Liver (tissue), 9 donors: ENCODE results near the gene GPATCH3. TPM values are rescaled to one million over a fixed set of nuclear protein-coding genes. Genes with fewer than 3 reads are reported as not detected.

Source experiments
- DNase-seq: peaks from one replicate; pipeline ENCODE4 v3.0.0-alpha.2; 2017; ENCODE audit warnings: low spot score
- H3K27ac ChIP-seq, 2 donors: one replicate each; pipeline ENCODE4 v1.7.0; 2013; ENCODE audit warnings: inconsistent platforms in 2 of 2, low read length in 2 of 2, control low read depth in 1 of 2, low read depth in 1 of 2, mild to moderate bottlenecking in 1 of 2
- H3K27me3 ChIP-seq, 4 donors: one replicate each; pipeline versions ENCODE4 v1.6.1 to v1.7.0; 2013; ENCODE audit warnings: low read length in 3 of 4, inconsistent platforms in 1 of 4, mild to moderate bottlenecking in 1 of 4, moderate library complexity in 1 of 4; ENCODE audit not compliant: control insufficient read depth in 4 of 4, insufficient read depth in 4 of 4
- H3K36me3 ChIP-seq, 4 donors: one replicate each; pipeline versions ENCODE4 v1.6.1 to v1.7.0; 2013; ENCODE audit warnings: low read length in 3 of 4, mild to moderate bottlenecking in 3 of 4, low read depth in 1 of 4, moderate library complexity in 1 of 4; ENCODE audit not compliant: control insufficient read depth in 4 of 4, insufficient read depth in 3 of 4
- H3K4me1 ChIP-seq, 4 donors: one replicate each; pipeline versions ENCODE4 v1.6.1 to v1.7.0; 2013; ENCODE audit warnings: low read length in 3 of 4, mild to moderate bottlenecking in 3 of 4, moderate library complexity in 1 of 4; ENCODE audit not compliant: control insufficient read depth in 4 of 4, insufficient read depth in 4 of 4
- H3K4me3 ChIP-seq, 3 donors: one replicate each; pipeline versions ENCODE4 v1.6.1 to v1.7.0; 2013; ENCODE audit warnings: low read length in 3 of 3, control low read depth in 1 of 3, low read depth in 1 of 3, mild to moderate bottlenecking in 1 of 3
- H3K9ac ChIP-seq, 2 donors: one replicate each; pipeline ENCODE4 v1.7.0; 2013; ENCODE audit warnings: low read length in 2 of 2, mild to moderate bottlenecking in 2 of 2, moderate library complexity in 2 of 2, control low read depth in 1 of 2, low read depth in 1 of 2
- H3K9me3 ChIP-seq, 4 donors: one replicate each; pipeline versions ENCODE4 v1.6.1 to v1.7.0; 2013; ENCODE audit warnings: low read length in 3 of 4; ENCODE audit not compliant: control insufficient read depth in 4 of 4
- ATF3 ChIP-seq: IDR thresholded peaks from 2 replicates; pipeline ENCODE4 v1.6.1; 2016; ENCODE audit warnings: antibody characterized with exemption
- CTCF ChIP-seq: fragments of 150-350 bp; IDR thresholded peaks from 2 replicates; pipeline ENCODE4 v1.5.1; 2017; ENCODE audit warnings: improper control_type of control experiment, low read depth, low read length; ENCODE audit not compliant: missing input control
- EGR1 ChIP-seq, 2 donors: IDR thresholded peaks; 2 replicates each; pipeline ENCODE4 v1.6.1; 2016 to 2018; ENCODE audit warnings: antibody characterized with exemption in 2 of 2, low read depth in 2 of 2
- FOXA1 ChIP-seq: IDR thresholded peaks from 2 replicates; pipeline ENCODE4 v1.6.1; 2016; ENCODE audit warnings: antibody characterized with exemption
- FOXA2 ChIP-seq: IDR thresholded peaks from 2 replicates; pipeline ENCODE4 v1.6.1; 2016; ENCODE audit warnings: antibody characterized with exemption
- GABPA ChIP-seq, 2 donors: IDR thresholded peaks in 1 of 2; conservative IDR thresholded peaks in 1 of 2; 2 replicates each; pipeline ENCODE4 v1.6.1; 2016; ENCODE audit warnings: antibody characterized with exemption in 2 of 2, mild to moderate bottlenecking in 1 of 2, moderate library complexity in 1 of 2
- HNF4A ChIP-seq, 2 donors: conservative IDR thresholded peaks; 2 replicates each; pipeline ENCODE4 v1.6.1; 2016; ENCODE audit warnings: antibody characterized with exemption in 2 of 2, mild to moderate bottlenecking in 2 of 2
- HNF4G ChIP-seq: IDR thresholded peaks from 2 replicates; pipeline ENCODE4 v1.6.1; 2016; ENCODE audit warnings: antibody characterized with exemption
- JUND ChIP-seq, 2 donors: IDR thresholded peaks; 2 replicates each; pipeline ENCODE4 v1.6.1; 2016; ENCODE audit warnings: antibody characterized with exemption in 2 of 2
- NR2F2 ChIP-seq: IDR thresholded peaks from 2 replicates; pipeline ENCODE4 v1.6.1; 2016; ENCODE audit warnings: antibody characterized with exemption
- RAD21 ChIP-seq, 2 donors: IDR thresholded peaks; 2 replicates each; pipeline ENCODE4 v1.6.1; 2016; ENCODE audit warnings: antibody characterized with exemption in 2 of 2, mild to moderate bottlenecking in 2 of 2
- REST ChIP-seq: IDR thresholded peaks from 2 replicates; pipeline ENCODE4 v1.6.1; 2016; ENCODE audit warnings: antibody characterized with exemption, mild to moderate bottlenecking
- RXRA ChIP-seq, 2 donors: IDR thresholded peaks; 2 replicates each; pipeline ENCODE4 v1.6.1; 2017 to 2018; ENCODE audit warnings: antibody characterized with exemption in 2 of 2, mild to moderate bottlenecking in 1 of 2
- SP1 ChIP-seq: IDR thresholded peaks from 2 replicates; pipeline ENCODE4 v1.6.1; 2018; ENCODE audit warnings: antibody characterized with exemption, mild to moderate bottlenecking
- TAF1 ChIP-seq: conservative IDR thresholded peaks from 2 replicates; pipeline ENCODE4 v1.6.1; 2016; ENCODE audit warnings: antibody characterized with exemption, mild to moderate bottlenecking
- YY1 ChIP-seq: IDR thresholded peaks from 2 replicates; pipeline ENCODE4 v1.6.1; 2016; ENCODE audit warnings: antibody characterized with exemption, mild to moderate bottlenecking
- WGBS: extraction: QIAGEN DNeasy Blood & Tissue Kit; methylation state at CpG from one replicate; pipeline ENCODE4 v1.1.7; 2013; 5-methylcytosine and 5-hydroxymethylcytosine counted together
- polyA plus RNA-seq, 2 donors: library from polyadenylated mRNA; stranded (reverse) in 1 of 2; unstranded in 1 of 2; fragments of 200-250 nt in 1 of 2; fragments of >200 nt in 1 of 2; fragmentation: Nextera tagmentation in 1 of 2; extraction: Ambion mirVana in 1 of 2; gene quantifications; one replicate each; pipeline versions ENCODE4 v1.2.1 to v1.2.3, GENCODE V29; 2013 to 2015
- total RNA-seq, 2 donors: library from RNA; depleted of rRNA; stranded (reverse); fragments of >200 nt; gene quantifications; one replicate each; pipeline ENCODE4 v1.2.3, GENCODE V29; 2014
- TF ChIP-seq, protein P1 (sequence below): IDR thresholded peaks from 2 replicates; pipeline ENCODE4 v1.6.1; 2016; ENCODE audit warnings: antibody characterized with exemption
- TF ChIP-seq, protein P2 (sequence below): IDR thresholded peaks from 2 replicates; pipeline ENCODE4 v1.6.1; 2016; ENCODE audit warnings: antibody characterized with exemption
- donor health status: healthy.
- donor health status: healthy.
- donor health status: healthy.
- donor health status: healthy.
- donor health status: healthy.

Gene GPATCH3
- total and polyA plus RNA-seq, 4 donors = 5.8 to 6.3 (median 6.2) TPM

DNA sequence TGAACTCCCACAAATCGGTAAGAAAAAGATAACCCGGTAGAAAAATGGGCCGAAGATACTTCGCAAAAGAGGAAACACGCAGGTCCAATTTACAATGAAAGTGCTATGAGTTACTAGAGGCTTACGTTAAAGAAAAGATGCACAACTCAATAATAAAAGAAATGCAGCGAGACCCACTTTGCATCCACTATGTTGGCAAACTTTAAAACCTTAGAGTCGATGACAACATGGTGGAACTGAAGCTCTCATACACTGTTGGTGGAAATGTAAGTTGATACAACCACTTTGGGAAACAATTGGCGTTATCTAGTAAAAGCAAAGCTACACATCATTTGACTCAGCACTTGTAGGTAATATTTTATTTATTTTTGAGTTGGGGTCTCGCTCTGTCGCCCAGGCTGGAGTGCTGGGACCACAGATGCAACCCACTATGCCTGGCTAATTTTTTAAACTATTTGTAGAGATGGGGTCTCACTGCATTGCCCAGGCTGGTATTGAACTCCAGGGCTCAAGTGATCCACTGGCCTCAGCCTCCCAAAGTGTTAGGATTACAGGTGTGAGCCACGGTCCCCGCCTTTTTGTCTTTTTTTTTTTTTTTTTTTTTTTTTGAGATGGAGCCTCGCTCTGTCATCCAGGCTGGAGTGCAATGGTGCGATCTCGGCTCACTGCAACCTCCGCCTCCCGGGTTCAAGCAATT, 696 bp upstream of the GPATCH3 start:
- H3K4me3 ChIP-seq = peak overlapping the region; percentile 64 to 99 (median 65)
- peak overlapping the region; percentile 87 to 93 for H3K9ac ChIP-seq
- peaks cover 5 to 24% (median 17%) of the 10 kb centered on the region in 4 donors for H3K4me1 ChIP-seq
- peak overlapping the region; percentile 51 to 84 for H3K27ac ChIP-seq
- no peak for DNase-seq
- peaks cover 0 to 11% (median 5%) of the 10 kb centered on the region in 4 donors for H3K36me3 ChIP-seq
- TF ChIP-seq, protein P1, sequence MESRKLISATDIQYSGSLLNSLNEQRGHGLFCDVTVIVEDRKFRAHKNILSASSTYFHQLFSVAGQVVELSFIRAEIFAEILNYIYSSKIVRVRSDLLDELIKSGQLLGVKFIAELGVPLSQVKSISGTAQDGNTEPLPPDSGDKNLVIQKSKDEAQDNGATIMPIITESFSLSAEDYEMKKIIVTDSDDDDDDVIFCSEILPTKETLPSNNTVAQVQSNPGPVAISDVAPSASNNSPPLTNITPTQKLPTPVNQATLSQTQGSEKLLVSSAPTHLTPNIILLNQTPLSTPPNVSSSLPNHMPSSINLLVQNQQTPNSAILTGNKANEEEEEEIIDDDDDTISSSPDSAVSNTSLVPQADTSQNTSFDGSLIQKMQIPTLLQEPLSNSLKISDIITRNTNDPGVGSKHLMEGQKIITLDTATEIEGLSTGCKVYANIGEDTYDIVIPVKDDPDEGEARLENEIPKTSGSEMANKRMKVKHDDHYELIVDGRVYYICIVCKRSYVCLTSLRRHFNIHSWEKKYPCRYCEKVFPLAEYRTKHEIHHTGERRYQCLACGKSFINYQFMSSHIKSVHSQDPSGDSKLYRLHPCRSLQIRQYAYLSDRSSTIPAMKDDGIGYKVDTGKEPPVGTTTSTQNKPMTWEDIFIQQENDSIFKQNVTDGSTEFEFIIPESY = no peak
- TF ChIP-seq ATF3 (no peak), GABPA (IDR thresholded peaks at IDR 0.05 in 1 of 2, conservative IDR thresholded peaks at IDR 0.05 in 1 of 2) (no peak), CTCF (no peak), HNF4A (conservative IDR thresholded peaks at IDR 0.05) (no peak), RAD21 (IDR thresholded peaks at IDR 0.05) (no peak), EGR1 (IDR thresholded peaks at IDR 0.05; ENCODE audit: low read depth in 2 of 2) (no peak), REST (no peak), FOXA1 (no peak), YY1 (no peak), TAF1 (no peak), SP1 (no peak), JUND (IDR thresholded peaks at IDR 0.05) (no peak), RXRA (IDR thresholded peaks at IDR 0.05) (no peak), HNF4G (no peak), NR2F2 (no peak), FOXA2 (no peak)
- TF ChIP-seq, protein P2, sequence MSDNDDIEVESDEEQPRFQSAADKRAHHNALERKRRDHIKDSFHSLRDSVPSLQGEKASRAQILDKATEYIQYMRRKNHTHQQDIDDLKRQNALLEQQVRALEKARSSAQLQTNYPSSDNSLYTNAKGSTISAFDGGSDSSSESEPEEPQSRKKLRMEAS = no peak
- WGBS = 69% methylated on average over 18 of the region's 18 CpGs
- H3K9me3 ChIP-seq = no peaks in the 10 kb centered on the region
- H3K27me3 ChIP-seq = no peaks in the 10 kb centered on the region
